ENCODE data around the gene GPR26.
"Not testable (repeated sequence)": the region's sequence is repeated elsewhere in the genome, so short reads cannot be mapped to it uniquely, and the experiment has no call there.

GPR26 gene

GRCh38 chr10:123718544-123719060 lies 52.4 kb downstream of the GPR26 start:
- DNase-seq: no peak

DNA sequence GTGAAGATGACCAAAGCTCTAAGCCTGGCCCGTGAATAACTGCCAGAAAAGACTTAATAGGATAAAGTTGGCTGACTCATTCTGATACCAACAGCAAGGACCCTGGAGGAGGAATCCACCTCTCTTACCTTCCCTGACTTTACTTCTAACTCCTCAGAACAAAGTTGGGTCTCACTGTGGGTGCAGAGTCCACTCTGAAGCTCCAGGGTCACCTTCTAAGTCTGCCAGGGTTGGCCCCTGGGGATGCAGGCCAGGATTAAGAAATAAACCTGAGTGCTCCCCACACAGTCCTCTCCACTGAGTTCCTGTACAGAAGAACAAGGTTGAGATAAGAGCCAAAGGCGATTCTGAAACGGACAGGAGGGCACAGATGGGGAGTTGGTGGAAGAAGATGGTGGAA lies 54.4 kb downstream of the GPR26 start:
- DNase-seq: no peak

DNA sequence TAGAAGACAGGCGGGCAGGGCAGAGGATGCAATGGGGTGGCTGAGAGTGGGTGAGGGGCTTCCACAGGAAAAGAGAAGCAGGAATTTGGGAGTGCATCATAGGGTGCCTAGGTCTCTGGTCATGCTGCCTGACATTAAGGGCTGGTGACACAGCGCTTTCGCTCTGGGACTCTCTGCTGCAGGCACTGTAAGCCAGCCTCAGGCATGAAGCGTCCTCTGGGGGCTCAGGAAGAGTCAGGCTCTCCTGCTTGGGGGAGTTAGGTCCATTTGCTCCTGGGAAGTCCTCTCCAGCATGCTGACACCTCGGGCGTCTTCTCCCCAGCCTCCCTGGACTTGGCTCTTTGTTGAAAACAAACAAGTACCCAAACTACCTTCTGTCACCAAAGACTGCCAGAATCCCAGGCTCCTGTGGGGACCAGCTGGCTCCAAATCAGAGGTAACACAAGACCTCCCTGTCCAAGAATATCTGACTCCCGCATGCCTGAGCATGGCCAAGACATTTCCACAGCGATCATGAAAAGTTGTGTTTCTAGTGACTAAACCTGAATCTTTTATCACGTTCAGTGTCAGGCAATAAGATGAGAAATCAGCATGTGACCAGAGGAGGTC lies 55.4 kb downstream of the GPR26 start:
- DNase-seq: no peak

GRCh38 chr10:123722351-123722750 lies 56.2 kb downstream of the GPR26 start:
- no peak for DNase-seq

DNA sequence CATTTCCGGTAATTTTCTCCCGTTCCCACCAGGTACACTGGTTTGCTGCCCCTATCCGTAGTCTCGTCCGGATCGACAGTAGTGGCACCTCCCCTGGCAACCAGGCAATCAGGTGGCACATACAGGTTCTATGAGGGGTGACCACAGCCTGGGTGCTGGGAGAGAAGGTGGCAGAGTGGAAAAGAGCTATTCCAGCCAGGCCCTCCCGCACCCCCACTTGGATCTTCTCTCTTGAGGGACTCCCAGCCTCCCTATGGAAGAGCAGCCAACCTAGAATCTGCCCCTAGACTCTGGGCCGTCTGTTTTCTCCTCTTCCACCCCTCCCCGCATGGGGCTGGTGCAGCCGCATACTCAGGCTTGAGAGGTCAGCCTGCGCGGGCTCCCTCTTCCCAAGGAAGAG lies 58.6 kb downstream of the GPR26 start:
- DNase-seq: no peak

GRCh38 chr10:123726381-123726780 lies 60.2 kb downstream of the GPR26 start:
- no peak for DNase-seq

DNA sequence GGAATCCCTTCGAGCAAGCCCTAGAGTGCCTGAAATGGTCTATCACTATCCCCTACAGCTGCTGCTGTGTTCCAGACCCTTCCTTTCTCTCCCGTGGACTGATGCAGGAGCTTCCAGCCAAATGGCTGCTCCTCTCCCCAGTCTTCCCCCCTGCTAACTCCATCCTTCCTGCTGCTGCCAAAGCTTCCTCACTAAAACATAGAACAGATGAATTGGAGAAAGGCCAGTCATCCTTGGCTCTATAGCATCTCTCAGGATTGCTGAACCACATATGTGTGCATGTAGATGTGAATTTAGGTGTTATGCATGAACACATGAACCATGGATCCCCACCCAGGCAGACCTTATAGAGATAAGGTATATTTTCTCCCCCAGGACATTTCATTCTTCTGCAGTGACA lies 60.7 kb downstream of the GPR26 start:
- no peak for DNase-seq

DNA sequence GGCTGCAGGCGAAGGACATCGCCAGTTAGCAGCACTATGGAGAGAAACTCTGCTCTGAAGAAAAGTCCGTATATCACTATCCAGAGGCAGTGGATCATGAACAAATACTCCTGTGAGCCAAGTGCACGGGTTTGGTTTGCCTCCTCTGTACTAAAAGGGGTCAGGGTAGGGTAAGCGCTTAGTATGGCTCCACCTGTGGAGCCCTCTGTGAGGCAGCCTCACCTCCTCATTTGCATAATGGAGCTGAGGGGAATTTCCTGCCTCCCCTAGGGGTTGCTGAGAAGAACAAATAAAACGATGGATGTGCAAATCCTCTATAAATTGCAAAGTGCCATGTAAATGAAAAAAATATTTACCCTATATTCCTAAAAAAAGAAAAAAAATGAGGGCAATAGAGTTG lies 63.4 kb downstream of the GPR26 start:
- no peak for DNase-seq

- DNase-seq: not testable (repeated sequence)
These were observed 70.8 kb downstream of the GPR26 start for GRCh38 chr10:123736917-123737316.

- no peak for DNase-seq
These were observed 75.0 kb downstream of the GPR26 start for GRCh38 chr10:123741146-123741545.

DNA sequence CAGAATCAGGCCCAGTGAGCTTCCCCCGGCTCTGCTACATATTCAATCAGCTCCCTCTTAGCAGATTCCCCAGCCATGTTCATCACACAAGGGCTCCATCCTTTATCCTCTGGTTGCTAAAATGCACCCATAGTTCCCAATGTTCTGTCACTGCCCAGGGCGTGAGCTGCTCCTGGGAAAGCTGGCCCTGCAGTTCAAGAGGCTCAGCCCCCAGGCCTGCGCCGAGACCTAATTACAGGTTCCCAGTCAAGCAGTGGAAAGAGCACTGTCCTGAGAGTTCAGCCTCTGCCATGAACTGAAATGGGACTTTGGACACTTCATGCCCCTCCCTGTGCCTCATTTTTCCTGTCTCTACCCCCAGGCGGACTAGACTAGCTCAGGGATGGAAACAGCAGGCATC lies 75.6 kb downstream of the GPR26 start:
- DNase-seq: no peak

- DNase-seq: no peak
These were observed 76.7 kb downstream of the GPR26 start for GRCh38 chr10:123742751-123743440.

GRCh38 chr10:123743441-123744223 lies 77.5 kb downstream of the GPR26 start:
- DNase-seq: no peak

DNA sequence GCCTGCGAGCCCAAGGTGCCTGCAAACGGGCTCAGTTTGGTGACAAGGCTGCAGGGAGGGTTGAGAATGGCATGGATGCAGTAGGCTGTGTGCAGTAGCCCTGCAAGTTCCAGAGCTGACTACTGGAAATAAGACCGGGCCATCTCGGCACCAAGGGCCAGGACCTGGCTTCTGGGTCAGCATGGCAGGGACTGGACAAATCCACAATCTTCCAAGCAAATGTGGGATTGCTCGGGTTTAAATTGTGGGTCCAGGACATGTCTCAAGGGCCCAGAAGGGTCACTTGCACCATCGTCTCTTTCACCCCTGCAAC lies 78.0 kb downstream of the GPR26 start:
- DNase-seq: no peak

All from NCI-H510A (cell line).